Brain microvascular endothelial cell (primary cell): ENCODE measurements around the gene SHISAL1.

Source experiments
- DNase-seq: peaks from one replicate; pipeline ENCODE4 v3.0.0-alpha.2; 2020
- H3K27ac ChIP-seq: fragments of 250-450 bp; sonication (Bioruptor Pico); 2 replicates; pipeline ENCODE4 v1.5.1; 2020; ENCODE audit warnings: mild to moderate bottlenecking, moderate library complexity
- H3K27me3 ChIP-seq: fragments of 250-450 bp; sonication (Bioruptor Pico); replicated peaks from 2 replicates; pipeline ENCODE4 v1.5.1; 2020; ENCODE audit warnings: mild to moderate bottlenecking
- H3K36me3 ChIP-seq: fragments of 250-450 bp; sonication (Bioruptor Pico); replicated peaks from 2 replicates; pipeline ENCODE4 v1.5.1; 2020; ENCODE audit warnings: mild to moderate bottlenecking
- H3K4me3 ChIP-seq: 2 replicates; pipeline ENCODE4 v1.5.1; 2011; ENCODE audit warnings: low read depth, mild to moderate bottlenecking, control low read depth, low read length, moderate library complexity
- CTCF ChIP-seq: IDR thresholded peaks from 2 replicates; pipeline ENCODE4 v1.5.1; 2011; ENCODE audit warnings: low read depth, mild to moderate bottlenecking, moderate library complexity, low read length, control low read depth, inconsistent platforms; ENCODE audit errors: missing control alignments
- in situ Hi-C: cut with HindIII; loops from 2 replicates; pipeline ENCODE4 v1.10.0; 2017; ENCODE audit warnings: low sequenced_read_pairs, low pct_ligation_motif_present

The SHISAL1 gene

GRCh38 chr22:44317886-44318637, 5.3 kb upstream of the SHISAL1 start:
- Histone ChIP-seq H3K27ac (no peak overlapping the region), H3K27me3 (no peaks in the 10 kb centered on the region), H3K4me3 (no peak overlapping the region), H3K36me3 (no peaks in the 10 kb centered on the region)
- no peak for TF ChIP-seq CTCF
- in situ Hi-C loops = no loop called here
- DNase-seq = no peak

- Histone ChIP-seq H3K27me3 (no peaks in the 10 kb centered on the region), H3K36me3 (no peaks in the 10 kb centered on the region), H3K4me3 (no peak overlapping the region), H3K27ac (no peak overlapping the region)
- TF ChIP-seq CTCF = no peak
- in situ Hi-C loops = no loop called here
- DNase-seq = no peak
Observed at GRCh38 chr22:44317123-44317444, 4.3 kb upstream of the SHISAL1 start.

- Histone ChIP-seq H3K27me3 (no peaks in the 10 kb centered on the region), H3K36me3 (no peaks in the 10 kb centered on the region), H3K27ac (no peak overlapping the region), H3K4me3 (no peak overlapping the region)
- TF ChIP-seq CTCF = no peak
- no peak for DNase-seq
- in situ Hi-C loops = no loop called here
Observed at GRCh38 chr22:44316393-44317122, 3.8 kb upstream of the SHISAL1 start.

- in situ Hi-C loops = no loop called here
- H3K4me3 ChIP-seq = no peak overlapping the region
- DNase-seq = no peak
- peak; percentile 23 for TF ChIP-seq CTCF
- H3K27me3 ChIP-seq = no peaks in the 10 kb centered on the region
- H3K27ac ChIP-seq = no peak overlapping the region
- H3K36me3 ChIP-seq = no peaks in the 10 kb centered on the region
Observed at GRCh38 chr22:44314425-44315067, 1.8 kb upstream of the SHISAL1 start.

- no peaks in the 10 kb centered on the region for H3K27me3 ChIP-seq
- no peak for DNase-seq
- H3K36me3 ChIP-seq = no peaks in the 10 kb centered on the region
- TF ChIP-seq CTCF = no peak
- no peak overlapping the region for H3K27ac ChIP-seq
- in situ Hi-C loops = no loop called here
- H3K4me3 ChIP-seq = no peak overlapping the region
Observed at GRCh38 chr22:44313385-44314006, 745 bp upstream of the SHISAL1 start.
